PFSK-1 (cell line): ENCODE data around the gene PARD3B.

Experiments used
- FOXP2 ChIP-seq: optimal IDR thresholded peaks from 2 replicates; pipeline ENCODE3; 2011; ENCODE audit warnings: borderline replicate concordance, control low read depth, inconsistent platforms; ENCODE audit not compliant: insufficient read depth; ENCODE audit errors: extremely low read length, extremely low read depth
- POLR2AphosphoS5 ChIP-seq: IDR thresholded peaks from 2 replicates; pipeline ENCODE4 v1.6.1; 2012; ENCODE audit warnings: low read depth, mild to moderate bottlenecking, control low read depth, low read length, moderate library complexity
- SIN3A ChIP-seq: IDR thresholded peaks from 2 replicates; pipeline ENCODE4 v1.6.1; 2012; ENCODE audit warnings: mild to moderate bottlenecking, low read length, moderate library complexity, borderline replicate concordance; ENCODE audit not compliant: insufficient read depth
- TAF1 ChIP-seq: IDR thresholded peaks from 2 replicates; pipeline ENCODE4 v1.6.1; 2012; ENCODE audit warnings: low read length, control low read depth, borderline replicate concordance; ENCODE audit not compliant: insufficient read depth
- TF ChIP-seq, protein P1 (sequence below), 2 experiments: IDR thresholded peaks; 2 replicates each; pipeline versions ENCODE4 v1.6.1 to v1.8.0; 2011 to 2012; ENCODE audit warnings: low read depth in 2 of 2, low read length in 2 of 2, control low read depth in 1 of 2, inconsistent platforms in 1 of 2, mild to moderate bottlenecking in 1 of 2, moderate library complexity in 1 of 2; ENCODE audit not compliant: insufficient read depth in 1 of 2

The PARD3B gene

GRCh38 chr2:205540036-205540435, 994.8 kb downstream of the PARD3B start:
- TF ChIP-seq FOXP2 (no peak), POLR2AphosphoS5 (no peak), TAF1 (no peak), SIN3A (no peak)
- TF ChIP-seq, protein P1, sequence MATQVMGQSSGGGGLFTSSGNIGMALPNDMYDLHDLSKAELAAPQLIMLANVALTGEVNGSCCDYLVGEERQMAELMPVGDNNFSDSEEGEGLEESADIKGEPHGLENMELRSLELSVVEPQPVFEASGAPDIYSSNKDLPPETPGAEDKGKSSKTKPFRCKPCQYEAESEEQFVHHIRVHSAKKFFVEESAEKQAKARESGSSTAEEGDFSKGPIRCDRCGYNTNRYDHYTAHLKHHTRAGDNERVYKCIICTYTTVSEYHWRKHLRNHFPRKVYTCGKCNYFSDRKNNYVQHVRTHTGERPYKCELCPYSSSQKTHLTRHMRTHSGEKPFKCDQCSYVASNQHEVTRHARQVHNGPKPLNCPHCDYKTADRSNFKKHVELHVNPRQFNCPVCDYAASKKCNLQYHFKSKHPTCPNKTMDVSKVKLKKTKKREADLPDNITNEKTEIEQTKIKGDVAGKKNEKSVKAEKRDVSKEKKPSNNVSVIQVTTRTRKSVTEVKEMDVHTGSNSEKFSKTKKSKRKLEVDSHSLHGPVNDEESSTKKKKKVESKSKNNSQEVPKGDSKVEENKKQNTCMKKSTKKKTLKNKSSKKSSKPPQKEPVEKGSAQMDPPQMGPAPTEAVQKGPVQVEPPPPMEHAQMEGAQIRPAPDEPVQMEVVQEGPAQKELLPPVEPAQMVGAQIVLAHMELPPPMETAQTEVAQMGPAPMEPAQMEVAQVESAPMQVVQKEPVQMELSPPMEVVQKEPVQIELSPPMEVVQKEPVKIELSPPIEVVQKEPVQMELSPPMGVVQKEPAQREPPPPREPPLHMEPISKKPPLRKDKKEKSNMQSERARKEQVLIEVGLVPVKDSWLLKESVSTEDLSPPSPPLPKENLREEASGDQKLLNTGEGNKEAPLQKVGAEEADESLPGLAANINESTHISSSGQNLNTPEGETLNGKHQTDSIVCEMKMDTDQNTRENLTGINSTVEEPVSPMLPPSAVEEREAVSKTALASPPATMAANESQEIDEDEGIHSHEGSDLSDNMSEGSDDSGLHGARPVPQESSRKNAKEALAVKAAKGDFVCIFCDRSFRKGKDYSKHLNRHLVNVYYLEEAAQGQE (IDR thresholded peaks at IDR 0.05; ENCODE audit: insufficient read depth in 1 of 2, low read depth in 2 of 2, low read length in 2 of 2): no peak

DNA sequence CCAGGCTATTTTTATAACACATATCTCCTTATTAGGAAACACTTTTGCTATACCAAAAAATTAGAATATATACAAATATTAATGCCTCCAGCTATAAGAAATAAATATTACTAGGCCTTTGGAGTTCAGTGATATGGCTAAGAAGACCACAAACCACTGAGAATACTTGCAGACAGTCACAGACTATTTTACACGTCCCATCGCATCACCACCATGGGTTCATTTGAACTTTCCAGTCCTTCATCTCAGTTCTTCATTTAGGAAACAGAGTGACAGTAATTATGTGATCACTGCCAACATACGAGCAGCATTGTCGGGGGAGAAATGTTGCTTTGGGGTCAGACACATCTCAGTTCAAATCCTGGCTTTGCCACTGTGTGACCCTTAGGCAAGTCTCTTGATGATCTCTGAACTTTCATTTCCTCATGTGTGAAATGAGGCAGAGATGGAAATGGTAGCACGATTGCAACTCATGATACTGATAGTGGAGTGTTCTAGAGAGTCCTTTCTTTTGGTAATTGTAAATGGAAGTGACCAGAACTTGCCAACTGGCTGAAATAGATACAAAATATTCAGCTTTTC, 998.1 kb downstream of the PARD3B start:
- TF ChIP-seq POLR2AphosphoS5: no peak
- TF ChIP-seq, protein P1 (IDR thresholded peaks at IDR 0.05; ENCODE audit: insufficient read depth in 1 of 2, low read depth in 2 of 2, low read length in 2 of 2): no peak
- no peak for TF ChIP-seq TAF1
- TF ChIP-seq FOXP2: no peak
- no peak for TF ChIP-seq SIN3A

DNA sequence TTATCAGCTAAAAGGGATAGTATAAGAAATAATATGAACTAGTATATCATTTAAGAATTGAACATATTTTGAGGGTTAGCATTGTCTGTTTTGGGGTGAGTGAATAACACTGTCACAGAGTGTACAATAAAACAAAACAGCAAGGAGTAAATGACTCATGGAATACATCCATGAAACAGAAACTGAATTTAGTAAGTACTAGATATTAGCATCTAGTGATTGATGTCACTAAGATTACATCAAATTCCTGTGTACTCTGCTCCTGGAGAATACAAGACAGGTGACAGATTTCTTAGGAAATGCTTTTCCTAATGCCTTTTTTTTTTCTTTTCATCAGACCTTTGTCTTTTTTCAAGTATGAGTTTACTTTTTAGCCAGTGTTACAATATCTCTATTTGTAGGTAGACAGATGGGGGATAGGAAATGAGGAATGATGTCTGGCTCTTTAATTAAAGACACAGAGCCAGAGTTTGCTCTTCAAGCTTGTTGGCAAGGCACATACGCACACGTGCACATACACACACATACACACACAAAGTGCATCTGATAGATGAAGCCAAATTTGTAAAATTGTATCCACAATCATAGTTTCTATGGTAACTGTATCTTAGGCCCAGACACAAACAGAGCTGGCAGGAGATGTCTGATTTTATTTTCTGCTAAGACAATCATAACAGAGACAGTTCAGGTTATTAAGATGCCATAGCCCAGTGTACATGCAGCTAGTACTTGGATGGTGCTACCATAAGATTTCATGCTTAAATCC, 998.8 kb downstream of the PARD3B start:
- TF ChIP-seq POLR2AphosphoS5: no peak
- TF ChIP-seq, protein P1 (IDR thresholded peaks at IDR 0.05; ENCODE audit: insufficient read depth in 1 of 2, low read depth in 2 of 2, low read length in 2 of 2): no peak
- TF ChIP-seq TAF1: no peak
- TF ChIP-seq FOXP2: no peak
- no peak for TF ChIP-seq SIN3A

GRCh38 chr2:205545971-205546816, 1000.9 kb downstream of the PARD3B start:
- no peak for TF ChIP-seq TAF1
- no peak for TF ChIP-seq POLR2AphosphoS5
- no peak for TF ChIP-seq FOXP2
- no peak for TF ChIP-seq SIN3A
- TF ChIP-seq, protein P1 (IDR thresholded peaks at IDR 0.05; ENCODE audit: insufficient read depth in 1 of 2, low read depth in 2 of 2, low read length in 2 of 2): no peak
